HG02759 (cell line): ENCODE data around the gene MMP20.
"Not testable (repeated sequence)": the region's sequence is repeated elsewhere in the genome, so short reads cannot be mapped to it uniquely, and the experiment has no call there.

Experiments
- ATAC-seq: cut with Tn5 transposase; IDR thresholded peaks from one replicate; pipeline ENCODE4 v1.9.1; 2021; ENCODE audit warnings: mild to moderate bottlenecking, moderate library complexity; ENCODE audit not compliant: unreplicated experiment

MMP20 gene, protein sequence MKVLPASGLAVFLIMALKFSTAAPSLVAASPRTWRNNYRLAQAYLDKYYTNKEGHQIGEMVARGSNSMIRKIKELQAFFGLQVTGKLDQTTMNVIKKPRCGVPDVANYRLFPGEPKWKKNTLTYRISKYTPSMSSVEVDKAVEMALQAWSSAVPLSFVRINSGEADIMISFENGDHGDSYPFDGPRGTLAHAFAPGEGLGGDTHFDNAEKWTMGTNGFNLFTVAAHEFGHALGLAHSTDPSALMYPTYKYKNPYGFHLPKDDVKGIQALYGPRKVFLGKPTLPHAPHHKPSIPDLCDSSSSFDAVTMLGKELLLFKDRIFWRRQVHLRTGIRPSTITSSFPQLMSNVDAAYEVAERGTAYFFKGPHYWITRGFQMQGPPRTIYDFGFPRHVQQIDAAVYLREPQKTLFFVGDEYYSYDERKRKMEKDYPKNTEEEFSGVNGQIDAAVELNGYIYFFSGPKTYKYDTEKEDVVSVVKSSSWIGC

DNA sequence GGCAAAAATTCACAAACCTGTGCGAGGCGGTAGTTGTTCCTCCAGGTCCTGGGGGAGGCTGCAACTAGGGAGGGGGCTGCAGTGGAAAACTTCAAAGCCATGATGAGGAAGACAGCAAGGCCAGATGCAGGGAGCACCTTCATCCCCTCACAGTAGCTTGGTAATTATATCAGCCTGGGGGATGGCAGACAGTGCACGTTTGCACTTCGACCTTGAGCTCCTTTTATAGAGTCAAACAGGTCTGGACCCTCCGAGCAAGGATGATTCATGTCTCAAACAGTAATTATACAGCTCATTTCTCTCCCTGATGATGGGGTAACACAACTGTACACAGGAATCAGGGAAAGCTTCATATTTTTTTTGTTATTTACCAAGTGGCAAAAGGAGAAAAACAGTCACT, at the start of gene MMP20:
TSS of gene MMP20 (minus strand) at position 156 of the 400 bp plus-strand sequence. CDS start at position 143, 13 bp downstream.
- no peak for ATAC-seq

DNA sequence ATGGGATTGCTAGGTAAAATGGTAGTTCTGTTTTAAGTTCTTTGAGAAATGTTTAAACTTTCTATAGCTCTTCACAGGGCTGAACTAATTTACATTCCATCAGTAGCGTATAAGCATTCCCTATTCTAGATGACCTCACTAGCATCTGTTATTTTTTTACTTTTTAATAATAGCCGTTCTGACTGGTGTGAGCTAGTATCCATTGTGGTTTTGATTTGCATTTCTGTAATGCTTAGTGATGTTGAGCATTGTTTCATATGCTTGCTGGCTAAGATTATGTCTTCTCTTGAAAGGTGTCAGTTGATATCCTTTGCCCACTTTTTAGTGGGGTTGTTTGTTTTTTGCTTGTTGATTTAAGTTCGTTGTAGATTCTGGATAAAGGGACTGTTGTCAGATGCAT, 44.5 kb upstream of the MMP20 start:
- ATAC-seq, result peak; percentile 53

DNA sequence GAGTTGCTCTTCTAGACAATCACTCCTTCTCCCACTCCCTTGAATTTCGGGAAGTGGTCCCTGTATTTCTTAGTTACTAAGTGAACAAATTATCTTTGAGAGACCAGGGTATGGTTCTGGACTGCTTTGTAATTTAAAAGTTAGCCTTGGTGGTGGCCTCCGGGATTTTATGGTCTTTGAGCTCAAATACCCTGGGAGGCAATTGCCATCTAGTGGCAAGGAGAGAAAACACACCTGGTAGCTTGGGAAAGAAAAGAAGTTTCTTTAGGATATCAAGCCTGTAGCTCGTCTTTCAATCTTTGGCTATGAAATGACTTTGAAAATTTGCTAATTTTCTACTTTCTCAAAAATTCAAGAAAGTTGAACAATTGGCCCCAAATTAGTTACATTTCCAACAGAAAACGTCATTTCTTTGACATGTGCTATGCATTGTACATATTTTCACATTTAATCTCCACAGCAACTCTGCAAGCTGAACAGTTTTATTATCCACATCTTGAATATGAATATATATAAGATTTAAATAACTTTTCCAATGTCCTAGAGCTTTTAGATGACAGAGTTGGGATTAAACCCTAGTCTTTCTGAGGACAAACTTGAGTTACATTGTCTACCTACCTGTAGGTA, 41.3 kb upstream of the MMP20 start:
- ATAC-seq, result peak; percentile 53

DNA sequence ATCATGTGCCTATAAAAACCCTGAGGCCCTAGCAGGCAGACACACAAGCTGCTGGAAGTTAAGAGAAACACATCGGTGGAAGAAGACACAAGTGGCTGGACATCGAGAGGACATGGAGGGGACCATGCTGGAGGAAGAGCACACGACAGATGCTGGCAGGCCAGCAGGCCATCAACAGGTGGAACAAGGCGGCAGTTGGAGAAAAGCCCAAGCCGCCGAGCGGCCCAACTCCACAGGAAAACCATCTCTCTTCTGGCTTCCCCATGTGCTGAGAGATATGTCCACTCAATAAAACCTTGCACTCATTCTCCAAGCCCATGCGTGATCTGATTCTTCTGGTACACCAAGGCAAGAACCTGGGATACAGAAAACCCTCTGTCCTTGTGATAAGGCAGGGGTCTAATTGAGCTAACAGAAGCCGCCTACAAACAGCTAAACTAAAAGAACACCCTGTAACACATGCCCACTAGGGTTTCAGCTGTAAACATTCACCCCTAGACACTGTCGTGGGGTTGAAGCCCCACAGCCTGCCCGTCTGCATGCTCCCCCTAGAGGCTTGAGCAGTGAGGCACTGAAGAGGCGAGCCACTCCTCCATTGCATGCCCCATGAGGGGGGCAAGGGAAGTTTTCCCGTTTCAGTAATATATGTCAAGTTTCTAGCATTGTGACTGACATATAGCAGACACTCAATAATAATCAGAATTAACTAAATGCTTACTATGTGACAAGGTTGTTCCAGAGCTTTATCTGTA, 39.0 kb upstream of the MMP20 start:
- ATAC-seq, result peak; percentile 62

DNA sequence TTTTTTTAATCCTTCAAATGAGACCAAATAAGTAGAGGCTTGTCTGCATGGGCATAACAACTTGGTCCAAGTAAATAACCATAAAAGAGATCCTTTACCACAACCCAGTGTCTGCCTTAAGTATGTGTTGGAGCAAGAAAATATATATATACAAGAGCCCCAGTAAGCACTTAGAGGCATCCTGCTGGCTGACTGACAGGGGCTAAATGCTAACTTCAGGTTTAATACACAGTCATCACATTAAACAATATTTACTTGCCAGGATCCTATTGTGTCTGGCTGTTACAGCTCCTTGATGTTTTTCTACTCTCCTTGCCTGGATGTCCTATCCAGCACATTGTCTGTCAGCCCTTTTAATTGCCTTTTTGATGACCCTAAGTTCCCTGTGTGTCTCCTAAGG, 37.5 kb upstream of the MMP20 start:
- ATAC-seq, result no peak

DNA sequence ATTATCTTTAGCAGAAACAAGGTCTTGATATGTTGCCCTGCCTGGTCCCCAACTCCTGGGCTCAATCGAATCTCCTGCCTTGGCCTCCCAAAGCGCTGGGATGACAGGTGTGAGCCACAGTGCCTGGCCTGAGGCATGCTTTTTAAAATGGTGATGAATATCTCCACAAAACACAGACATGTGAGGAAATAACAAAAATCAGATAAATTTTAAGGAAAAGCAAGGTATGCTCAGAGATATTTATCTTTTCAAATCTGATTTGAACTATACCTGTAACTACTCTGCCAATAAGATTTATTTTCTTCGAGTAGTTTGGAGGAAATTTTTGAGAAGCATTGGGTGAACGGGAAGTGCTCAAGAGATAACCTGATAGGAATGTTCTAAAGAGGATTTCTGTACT, 35.9 kb upstream of the MMP20 start:
- no peak for ATAC-seq

DNA sequence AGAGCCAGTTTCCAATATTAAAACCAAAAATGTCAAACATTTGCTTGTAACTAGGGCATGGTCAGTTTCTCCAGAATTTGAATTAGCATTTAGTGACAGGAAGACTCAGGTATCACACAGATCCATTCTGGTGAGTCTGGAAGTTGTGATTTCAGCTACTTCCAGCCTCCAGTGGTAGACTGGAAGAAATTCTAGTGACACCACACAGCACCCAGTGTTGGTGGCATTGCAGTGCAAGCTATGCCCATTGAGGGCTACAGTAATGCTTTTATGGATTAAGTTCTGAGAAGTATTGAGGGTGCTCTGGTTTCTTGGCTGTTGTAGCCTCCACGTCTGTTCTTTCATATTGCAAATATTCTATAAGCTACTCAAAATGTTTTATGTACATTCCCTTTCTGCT, 31.4 kb upstream of the MMP20 start:
- ATAC-seq, result no peak

DNA sequence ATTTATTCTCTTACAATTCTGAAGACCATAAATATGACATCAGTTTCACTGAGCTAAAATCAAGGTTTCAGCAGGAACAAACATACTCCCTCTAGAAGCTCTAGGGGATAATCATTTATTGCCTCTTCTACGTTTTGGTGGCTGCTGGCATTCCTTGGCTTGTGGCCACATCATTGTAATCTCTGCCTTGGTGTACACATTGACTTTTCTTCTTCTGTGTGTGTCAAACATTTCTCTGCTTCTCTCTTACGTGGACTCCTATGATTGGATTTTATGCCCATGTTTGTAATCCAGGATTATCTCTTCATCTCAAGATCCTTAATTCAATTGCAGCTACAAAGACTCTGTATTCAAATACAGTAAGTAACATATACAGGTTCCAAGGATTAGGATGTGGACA, 30.4 kb upstream of the MMP20 start:
- ATAC-seq, result no peak

DNA sequence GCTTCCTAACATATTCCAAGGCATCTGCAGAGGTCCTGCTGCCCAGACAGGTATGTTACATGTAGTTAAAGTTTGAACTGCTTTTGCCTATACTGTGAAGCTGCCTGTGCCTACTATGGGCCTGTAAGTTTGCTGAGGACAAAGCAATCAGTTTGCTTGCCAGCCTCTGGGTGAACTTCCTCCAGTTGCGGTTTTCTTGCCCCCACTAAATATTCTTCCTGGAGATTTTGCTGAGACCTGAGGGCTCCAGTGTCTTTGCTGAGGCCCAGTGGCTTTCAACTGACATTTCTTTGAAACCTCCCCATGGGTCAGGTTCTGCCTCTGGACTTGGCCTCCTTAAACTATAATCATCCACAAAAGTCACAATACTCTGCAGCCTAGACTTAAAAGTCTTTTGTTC, 29.6 kb upstream of the MMP20 start:
- ATAC-seq, result no peak

DNA sequence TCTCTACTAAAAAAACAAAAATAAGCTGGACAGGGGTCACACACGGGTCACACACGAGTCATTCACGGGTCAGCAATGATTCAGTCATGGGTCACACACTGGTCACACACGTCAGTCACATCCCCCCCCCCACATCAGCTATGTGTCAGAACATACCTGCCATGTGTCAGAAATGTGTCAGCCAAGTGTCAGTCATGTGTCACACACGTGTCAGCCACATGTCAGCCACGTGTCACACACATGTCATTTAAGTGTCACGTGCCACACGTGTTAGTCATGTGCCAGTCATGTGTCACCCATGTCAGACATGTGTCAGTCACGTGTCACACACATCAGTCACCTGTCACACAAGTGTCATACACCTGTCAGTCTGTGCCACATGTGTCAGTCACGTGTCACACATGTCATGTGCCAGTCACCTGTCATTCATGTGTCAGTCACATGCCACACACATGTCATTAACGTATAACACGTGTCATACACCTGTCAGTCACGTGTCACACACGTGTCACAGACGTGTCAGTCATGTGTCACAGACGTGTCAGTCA, 28.7 kb upstream of the MMP20 start:
- no peak for ATAC-seq

DNA sequence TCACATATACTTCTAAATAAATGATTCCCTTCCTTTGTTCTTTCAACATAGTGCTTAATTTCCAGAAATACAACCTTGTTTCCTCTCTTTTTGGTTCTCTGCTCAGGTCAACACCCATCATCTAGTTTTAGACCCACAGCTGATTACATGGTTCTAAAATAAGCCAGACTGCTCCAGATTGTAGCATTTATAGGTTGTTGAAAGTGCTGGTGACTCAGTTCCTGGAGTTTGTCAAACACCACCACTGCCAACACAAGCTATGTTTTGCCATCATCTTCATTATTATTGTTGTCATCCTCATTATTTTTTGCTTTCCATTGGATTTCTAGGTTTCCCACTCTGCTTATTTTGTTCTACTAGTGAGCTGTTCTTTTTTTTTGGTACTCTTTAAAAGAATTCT, 22.3 kb upstream of the MMP20 start:
- ATAC-seq, result no peak

DNA sequence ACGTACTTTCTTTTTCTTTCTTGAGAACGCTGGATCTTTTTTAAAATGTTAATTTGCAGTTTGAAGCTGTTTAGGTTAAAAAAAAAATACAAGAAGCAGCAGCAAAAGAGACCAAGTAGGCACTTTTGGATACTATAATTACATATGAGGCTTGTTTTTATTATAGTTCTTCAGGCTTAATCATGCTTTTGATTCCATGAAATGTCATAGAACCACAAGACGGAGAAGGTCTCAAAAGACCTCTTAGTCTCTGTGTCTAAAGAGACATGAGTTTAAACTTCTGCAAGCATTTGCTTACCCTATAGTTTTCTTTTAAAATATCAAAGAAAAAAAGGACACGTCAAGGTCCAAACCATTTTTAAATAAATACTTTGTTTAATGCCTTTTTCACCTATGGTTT, 18.8 kb upstream of the MMP20 start:
- no peak for ATAC-seq

DNA sequence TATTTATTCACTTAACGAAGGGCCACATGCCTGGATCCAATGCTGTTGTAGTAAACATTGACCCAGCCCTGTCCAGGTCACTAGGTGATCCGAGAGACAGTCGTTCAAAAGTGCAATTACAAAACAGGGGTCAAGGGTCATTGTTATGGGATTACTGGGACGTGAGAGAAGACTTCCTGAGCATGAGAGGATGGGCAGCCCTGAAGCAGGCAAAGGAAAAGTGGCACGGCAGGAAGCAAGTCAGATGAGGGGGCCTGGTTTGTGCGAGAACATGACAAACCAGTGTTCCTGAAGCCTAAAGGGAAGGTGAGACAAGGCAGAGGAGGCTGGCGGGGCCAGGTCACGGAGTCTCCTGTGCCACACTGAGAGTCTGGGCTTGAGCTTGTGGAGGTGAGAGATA, 15.8 kb upstream of the MMP20 start:
- ATAC-seq, result no peak

DNA sequence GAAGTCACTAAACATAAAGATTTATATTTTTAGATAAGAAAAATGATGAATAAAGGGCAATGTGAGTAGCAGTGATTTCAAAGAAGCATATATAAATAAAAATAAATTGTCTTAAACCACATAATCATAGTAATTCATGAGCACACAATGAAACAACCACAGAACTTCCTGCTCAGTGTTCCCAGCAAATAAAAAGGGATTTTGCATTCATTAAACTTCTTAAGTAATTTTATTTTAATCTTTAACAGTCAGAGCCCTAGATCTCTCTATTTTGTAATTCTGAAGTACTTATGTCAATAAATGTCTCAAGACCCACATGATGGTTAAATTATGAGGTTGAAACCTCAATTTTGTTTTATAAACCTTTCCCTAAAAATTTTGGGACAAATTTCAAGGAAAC, 14.5 kb upstream of the MMP20 start:
- ATAC-seq, result no peak

DNA sequence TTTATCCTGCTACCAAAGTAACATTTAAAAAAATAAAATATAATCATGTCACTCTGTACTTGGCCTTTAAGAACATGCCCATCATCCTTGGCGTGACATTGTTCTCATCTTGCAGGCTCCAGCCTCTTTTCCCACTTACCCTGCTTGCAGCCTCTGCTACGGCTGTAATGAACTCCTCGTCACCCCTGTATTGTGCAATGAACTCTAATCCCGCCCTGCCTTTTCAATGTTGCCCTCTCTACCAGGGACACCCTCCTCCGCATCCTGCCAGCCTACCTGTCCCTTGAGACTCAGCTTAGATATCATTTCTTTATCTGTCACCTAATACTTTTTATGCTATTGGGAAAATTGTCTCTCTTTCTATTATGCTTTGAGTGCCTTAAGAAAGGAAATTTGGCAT, 12.6 kb upstream of the MMP20 start:
- ATAC-seq, result no peak

DNA sequence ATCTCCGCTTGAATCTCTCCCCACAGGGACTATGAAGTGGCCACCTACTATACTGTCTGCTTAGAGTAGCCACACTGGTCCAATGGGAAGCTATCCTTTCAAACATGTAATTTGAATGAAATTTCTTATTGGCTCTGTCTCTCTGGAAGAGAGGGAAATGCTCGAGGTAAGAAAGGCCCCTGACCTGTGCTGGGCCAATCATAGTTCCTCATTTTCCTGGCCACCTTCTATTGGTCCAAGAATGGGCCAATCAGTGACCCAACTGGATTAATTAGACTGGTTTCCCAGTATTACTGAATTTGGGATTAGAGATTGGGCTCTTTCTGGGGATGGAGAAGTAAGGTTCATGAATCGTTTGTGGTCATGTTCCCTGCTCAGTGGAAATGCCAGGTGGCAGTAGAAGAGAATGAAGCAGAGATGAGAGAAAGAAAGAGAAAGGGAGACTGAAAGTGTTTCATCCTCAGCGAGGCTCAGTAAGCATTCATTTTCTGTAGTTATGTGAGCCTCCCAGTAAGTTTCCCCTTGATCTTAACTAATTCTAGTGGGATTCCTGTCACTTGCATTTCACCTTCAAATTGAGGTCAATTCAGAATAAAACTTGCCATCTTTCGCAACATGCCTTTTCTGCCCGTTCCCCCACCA, 8.4 kb upstream of the MMP20 start:
- no peak for ATAC-seq

DNA sequence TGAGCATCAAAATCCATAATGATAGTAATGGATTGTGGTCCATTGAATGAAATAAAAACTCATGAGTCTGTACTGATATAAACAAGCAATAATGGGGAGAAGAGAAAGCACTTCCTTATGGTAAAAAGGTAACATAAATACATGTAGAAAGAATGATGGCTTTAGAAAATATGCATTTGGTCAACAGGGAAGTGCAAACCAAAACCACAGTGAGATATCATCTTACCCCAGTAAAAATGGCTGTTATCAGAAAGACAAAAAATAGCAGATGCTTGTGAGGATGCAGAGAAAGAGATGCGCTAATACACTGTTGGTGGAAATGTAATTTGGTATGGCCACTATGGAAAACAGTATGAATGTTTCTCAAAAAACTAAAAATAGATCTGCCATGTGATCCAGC, 6.9 kb upstream of the MMP20 start:
- no peak for ATAC-seq

DNA sequence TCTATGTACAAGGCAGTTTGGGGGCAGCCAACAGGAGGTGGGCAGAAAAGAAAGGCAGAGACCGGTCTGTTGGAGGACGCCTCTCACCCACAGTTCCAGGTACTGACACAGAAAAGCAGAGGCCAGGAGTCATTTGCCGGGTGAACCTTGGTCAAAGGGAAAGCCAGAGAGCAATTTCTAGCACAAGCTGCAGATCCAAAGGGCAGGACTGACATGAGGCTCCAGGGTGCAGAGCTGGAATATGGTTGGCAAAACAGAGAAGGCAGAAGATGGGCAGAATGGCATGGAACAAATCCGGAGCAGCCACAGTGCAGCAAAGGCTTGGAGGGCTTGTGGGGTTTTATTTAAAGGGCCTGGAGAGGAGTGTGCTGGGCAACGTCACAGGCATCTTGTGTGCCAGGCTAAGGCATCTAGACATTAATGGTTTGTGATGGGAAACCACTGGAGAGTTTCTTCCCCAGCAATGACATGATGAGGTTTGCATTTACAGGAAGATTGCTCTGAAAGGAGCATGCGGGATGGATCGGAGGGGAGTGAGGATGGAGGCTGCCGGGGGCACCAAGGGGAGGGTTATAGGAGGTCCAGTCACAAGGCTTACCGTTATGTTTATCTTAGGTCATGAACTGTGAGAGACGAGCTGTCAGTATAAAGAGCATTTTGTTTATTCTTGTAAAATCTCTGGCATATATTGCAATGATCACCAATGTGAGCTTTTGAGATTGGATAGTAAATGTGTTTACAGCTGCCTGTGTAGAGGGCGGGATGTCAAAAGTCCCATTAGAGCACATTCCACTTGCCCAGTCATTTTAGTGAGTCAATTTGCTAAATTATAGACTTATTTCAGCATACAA, 5.7 kb upstream of the MMP20 start:
- no peak for ATAC-seq

DNA sequence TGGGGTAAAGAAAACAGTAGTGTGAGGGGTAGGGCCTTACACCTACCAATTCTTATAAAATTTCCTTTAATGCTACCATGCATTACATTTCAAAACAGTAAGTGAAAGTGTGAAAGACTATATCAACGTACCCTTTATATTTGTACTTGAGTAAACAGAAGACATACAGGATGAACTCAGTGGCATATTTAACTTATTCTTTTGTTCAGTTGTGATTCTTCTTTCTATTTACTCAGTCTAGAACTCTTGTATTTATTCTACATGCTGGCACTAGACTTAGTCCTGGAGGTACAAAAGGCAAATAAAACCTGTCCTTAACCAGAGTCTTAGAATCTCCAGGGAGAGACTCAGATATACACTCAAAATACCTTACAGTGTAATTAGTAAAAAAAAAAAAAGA, 4.8 kb upstream of the MMP20 start:
- ATAC-seq, result not testable (repeated sequence)

DNA sequence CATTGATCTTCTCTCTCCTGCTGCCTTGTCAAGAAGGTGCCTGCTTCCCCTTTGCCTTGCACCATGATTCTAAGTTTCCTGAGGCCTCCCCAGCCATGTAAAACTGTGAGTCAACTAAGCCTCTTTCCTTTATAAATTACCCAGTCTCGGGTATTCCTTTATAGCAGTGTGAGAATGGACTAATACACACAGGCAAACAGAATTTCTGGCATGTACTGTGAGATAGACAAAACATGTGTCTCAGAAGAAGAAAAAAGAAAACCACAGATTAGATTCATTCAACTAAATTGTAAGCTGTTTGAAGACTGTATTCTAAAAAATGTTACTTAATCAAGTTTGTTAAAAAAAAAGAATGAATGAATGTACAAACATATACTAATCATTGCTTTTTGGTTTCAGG, 1.5 kb upstream of the MMP20 start:
- no peak for ATAC-seq
